ENCODE data around the gene OR4D2.
A peak's percentile ranks its signal among the peaks of the same experiment; 100 is the strongest.
"Not testable (repeated sequence)": the region's sequence is repeated elsewhere in the genome, so short reads cannot be mapped to it uniquely, and the experiment has no call there.

OR4D2 gene

DNA sequence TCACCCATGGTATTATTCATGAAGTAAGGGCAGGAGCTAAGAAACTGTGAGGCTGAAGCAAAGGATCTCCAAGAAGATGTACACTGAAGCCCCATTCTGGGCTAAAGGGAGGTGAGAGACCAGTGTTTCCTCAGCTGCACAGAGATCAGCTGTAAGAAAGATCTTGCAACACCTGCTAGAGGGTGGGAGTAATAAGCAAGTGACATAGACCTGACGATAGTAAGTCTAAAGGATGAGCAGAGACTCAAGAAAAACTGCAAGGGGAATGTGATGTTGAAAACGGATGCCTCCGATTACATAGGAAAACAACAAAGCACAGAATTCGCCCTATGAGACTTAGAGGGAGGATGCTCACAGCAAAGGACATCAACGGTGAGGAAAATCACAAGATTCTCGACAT is at the start of gene OR4D2:
Gene OR4D2 (plus strand): TSS at position 301 of the 400 bp plus-strand sequence. CDS start 2,674 bp downstream, outside the sequence.
- DNase-seq (ENCODE audit: low read depth in 2 of 3, low spot score in 2 of 3): no peak

DNA sequence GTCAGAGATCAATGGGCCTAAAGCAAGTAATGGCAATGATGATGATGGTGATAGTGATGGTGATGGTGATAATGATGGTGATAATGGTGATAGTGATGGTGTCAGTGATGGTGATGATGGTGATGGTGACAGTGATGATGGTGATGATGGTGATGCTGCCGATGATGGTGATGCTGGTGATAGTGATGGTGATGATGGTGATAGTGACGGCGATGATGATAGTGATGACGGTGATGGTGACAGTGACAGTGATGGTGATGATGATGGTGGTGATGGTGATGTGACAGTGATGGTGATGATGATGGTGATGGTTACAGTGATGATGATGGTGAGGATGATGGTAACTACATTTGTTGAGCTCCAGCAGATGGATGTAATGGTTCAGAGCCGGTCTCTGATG is 49.4 kb upstream of the OR4D2 start:
- DNase-seq (ENCODE audit: low read depth in 2 of 3, low spot score in 2 of 3): no peak

DNA sequence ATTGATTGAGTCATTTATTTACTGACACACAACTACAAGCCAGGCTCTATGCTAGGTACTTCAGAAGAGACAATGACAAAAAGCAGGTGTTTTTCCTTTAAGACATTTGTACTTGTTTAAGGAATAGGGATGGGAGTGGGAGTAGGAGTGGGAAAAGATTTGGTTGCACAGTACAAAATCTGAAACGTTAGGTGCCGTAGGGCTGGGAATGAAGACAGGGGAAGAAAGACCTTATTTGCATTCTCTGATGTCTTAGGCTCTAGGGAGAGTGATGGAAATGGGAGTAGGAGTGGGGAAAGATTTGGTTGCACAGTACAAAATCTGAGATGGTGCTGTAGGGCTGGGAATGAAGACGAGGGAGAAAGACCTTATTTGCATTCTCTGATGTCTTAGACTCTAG is 47.3 kb upstream of the OR4D2 start:
- DNase-seq (ENCODE audit: low read depth in 2 of 3, low spot score in 2 of 3): no peak

DNA sequence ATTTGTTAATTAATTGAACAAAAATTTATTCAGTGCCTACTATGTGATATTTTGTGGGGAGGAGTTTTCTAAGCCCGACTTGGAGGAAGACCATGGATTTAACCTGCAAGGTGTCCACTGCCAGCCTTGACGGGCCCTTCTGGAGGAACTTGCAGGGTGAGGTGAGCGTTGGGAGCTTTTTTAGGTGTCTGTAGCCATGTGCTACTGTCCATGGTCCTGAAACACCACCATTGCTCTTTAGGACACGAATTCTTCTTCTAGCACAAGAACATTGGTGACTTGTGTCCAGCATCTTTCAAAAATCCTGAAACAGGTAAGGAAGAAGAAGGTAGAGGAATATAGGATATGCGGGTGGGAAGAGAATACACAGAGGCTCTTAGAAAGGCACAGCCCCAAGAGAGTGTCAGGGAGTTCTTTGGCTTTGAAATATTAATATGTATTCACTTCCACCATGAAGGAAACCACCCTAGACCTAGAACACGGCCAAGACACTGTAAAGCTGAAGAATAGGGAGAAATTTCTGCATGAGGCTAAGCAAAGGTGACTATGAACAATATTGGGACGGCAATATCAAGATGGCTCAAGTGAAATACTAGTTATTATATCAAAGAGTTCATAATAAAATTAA is 46.5 kb upstream of the OR4D2 start:
- DNase-seq (ENCODE audit: low read depth in 2 of 3, low spot score in 2 of 3): peak in 1 of 3 experiments; percentile 3

DNA sequence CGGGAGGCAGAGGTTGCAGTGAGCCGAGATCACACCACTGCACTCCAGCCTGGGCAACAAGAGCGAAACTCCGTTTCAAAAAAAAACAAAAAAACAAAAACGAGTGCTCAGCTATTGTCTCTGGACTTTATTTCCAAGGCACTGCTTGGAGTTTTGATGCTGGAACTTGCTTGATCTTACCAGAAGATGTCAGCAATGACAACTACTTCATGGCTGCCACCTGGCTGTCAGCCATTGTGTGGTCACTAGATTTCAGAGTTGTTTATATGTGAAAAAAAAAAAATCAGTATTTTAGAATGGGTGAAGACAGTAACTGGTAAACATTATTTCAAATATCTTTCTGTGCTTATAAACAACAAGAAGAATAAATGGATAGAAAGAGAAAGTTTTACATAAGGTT is 44.9 kb upstream of the OR4D2 start:
- DNase-seq (ENCODE audit: low read depth in 2 of 3, low spot score in 2 of 3): no peak

DNA sequence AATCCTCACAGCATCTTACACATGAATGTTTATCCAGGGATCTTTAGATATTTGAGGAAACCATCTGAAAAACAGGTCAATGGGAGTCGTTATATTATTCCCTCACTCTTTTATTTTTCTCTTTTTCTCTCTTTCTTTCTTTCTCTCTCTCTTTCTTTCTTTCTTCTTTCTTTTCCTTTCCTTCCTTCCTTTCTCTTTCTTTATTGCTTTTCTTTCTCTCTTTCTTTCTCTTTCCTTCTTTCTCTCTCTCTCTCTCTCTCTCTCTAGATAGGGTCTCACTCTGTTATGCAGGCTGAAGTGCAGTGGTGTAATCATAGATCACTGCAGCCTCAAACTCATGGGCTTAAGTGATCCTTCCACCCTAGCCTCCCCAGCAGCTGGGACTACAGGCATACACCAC is 38.9 kb upstream of the OR4D2 start:
- no peak for DNase-seq (ENCODE audit: low read depth in 2 of 3, low spot score in 2 of 3)

DNA sequence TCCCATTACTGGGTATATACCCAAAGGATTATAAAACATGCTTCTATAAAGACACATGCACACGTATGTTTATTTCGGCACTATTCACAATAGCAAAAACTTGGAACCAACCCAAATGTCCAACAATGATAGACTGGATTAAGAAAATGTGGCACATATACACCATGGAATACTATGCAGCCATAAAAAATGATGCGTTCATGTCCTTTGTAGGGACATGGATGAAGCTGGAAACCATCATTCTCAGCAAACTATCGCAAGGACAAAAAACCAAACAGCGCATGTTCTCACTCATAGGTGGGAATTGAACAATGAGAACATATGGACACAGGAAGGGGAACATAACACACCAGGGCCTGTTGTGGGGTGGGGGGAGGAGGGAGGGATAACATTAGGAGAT is 34.1 kb upstream of the OR4D2 start:
- DNase-seq (ENCODE audit: low read depth in 2 of 3, low spot score in 2 of 3): not testable (repeated sequence)

DNA sequence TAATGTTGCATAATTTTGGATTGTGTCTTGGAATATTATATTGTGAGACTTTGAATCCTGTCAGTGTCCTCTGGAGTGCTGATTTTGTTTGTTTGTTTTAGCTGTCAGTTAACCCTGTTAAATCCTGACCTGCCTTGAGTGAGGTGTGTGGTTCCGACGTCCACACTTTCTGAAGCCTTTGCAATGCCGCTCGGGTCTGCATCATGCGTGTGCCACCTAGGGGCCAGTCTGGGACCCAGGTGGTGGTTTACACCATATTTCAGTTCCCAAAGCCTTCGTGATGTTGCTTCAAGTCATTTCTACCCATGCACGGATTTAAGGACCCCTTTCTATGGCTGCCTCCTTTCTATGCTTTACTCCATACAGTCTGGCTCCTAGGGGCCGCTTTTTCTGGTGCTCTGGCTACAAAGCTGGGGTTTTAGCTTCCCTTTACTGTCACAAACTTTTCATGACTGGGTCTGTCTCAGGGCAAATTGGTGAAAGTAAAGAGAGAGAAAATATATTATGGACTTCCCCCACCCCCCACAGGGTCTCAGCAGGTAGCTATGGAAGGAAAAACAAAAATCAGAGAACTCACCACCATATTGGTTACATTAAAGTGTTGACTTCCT is 30.0 kb upstream of the OR4D2 start:
- DNase-seq (ENCODE audit: low read depth in 2 of 3, low spot score in 2 of 3): no peak

DNA sequence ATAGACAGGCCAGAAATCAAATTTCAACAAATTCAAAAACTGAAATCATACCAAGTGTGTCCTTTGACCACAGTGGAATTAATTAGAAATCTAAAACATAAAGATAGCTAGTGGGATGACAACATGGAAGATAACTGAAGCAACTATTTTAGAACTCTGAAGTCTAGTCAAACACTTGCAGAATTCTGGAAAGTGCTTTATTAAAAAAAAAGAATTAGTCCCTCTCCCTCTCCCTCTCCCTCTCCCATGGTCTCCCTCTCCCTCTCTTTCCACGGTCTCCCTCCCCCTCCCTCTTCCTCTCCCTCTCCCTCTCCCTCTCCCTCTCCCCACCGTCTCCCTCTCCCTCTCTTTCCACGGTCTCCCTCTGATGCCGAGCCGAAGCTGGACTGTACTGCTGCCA is 25.3 kb upstream of the OR4D2 start:
- no peak for DNase-seq (ENCODE audit: low read depth in 2 of 3, low spot score in 2 of 3)

DNA sequence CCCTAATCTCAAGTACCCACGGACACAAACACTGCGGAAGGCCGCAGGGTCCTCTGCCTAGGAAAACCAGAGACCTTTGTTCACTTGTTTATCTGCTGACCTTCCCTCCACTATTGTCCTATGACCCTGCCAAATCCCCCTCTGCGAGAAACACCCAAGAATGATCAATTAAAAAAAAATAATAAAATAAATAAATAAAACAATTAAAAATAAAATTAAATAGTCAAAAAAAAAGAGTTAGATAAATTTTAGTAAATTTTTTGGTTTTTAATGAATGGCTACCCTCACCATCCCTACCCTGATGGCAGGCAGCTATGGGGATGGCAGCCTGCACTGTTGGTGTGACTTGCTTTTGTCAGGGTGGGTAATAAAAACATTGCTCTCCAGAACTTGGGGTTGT is 23.4 kb upstream of the OR4D2 start:
- not testable (repeated sequence) for DNase-seq (ENCODE audit: low read depth in 2 of 3, low spot score in 2 of 3)

DNA sequence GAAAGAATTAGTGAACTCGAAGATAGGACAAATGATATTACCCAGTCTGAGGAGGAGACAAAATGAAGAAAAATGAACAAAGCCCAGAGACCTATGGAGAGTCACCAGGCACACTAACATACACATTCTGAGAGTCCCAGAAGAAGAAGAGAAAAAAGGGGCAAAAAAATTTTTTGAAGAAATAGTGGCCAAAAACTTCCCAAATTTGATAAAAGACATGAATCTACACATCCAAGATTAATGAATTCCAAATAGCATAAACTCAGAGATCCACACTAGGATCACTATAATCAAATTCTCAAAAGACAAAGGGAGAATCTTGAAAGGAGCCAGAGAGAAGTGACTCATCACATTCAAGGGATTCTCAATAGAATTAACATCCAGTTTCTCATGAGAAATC is 22.0 kb upstream of the OR4D2 start:
- DNase-seq (ENCODE audit: low read depth in 2 of 3, low spot score in 2 of 3): no peak

DNA sequence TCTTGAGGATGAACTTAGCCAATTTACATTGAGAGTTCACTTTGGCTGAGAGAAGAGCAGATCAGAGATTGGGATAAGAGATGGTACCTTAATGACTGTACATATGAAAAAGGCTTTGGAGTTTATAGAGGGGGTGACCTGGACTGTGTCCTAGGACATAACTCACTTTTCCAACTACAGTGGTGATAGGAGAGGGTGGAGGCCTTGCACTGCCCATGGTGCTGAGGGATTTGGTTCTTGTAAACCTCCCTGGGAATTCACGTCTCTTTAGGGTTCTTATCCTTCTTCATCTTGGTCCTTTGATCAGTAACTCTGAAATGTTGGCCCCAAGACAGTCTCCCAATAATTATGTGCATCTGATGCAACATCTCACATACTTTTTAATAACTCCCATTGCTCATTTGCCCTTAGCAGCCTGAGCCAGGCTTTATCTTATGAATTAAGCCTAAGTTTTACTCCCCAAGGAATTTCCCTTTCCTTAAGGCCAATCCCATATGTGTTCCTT is 18.8 kb upstream of the OR4D2 start, which contains the start of gene OR4D1:
Gene OR4D1 (plus strand): TSS at position 455 of the 505 bp plus-strand sequence. CDS start 6,770 bp downstream, outside the sequence.
- no peak for DNase-seq (ENCODE audit: low read depth in 2 of 3, low spot score in 2 of 3)

DNA sequence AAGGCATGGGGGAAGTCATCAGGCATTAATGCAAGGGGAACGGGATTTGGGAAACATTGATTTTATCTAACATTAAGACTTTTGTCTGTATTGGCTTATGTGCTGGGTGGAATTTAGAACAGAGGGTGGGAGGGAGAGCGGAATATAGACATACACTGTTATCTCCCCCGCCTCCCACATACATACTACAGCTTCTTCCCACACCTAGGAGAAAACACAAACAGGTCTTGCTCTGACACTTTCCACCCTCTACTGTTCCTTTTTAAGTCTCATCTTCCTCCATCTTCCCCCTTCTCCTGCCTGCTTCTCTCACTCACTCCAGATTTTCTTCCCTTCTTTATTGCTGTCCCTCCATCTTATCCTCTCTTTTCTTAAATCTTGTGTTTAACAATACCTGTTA is 18.2 kb upstream of the OR4D2 start:
- no peak for DNase-seq (ENCODE audit: low read depth in 2 of 3, low spot score in 2 of 3)

DNA sequence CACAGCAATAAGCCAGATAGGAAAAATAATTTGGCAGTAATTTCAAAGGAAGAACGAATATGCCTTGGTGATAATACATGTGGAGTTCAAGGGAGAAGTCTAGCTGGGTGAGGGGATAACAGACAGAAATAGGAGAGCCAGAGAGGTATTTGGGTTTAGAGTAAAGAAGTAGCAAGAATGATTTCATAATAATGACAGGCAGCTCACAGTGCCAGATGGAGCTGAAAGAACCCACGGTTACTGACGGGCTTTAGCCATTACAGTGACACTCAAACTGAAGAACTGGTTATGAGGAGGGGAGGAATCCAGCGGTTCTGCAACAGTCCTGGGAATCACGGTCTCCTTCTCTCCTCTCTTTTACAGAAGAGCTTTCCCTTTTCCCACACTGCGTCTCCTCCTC is 16.4 kb upstream of the OR4D2 start:
- no peak for DNase-seq (ENCODE audit: low read depth in 2 of 3, low spot score in 2 of 3)

DNA sequence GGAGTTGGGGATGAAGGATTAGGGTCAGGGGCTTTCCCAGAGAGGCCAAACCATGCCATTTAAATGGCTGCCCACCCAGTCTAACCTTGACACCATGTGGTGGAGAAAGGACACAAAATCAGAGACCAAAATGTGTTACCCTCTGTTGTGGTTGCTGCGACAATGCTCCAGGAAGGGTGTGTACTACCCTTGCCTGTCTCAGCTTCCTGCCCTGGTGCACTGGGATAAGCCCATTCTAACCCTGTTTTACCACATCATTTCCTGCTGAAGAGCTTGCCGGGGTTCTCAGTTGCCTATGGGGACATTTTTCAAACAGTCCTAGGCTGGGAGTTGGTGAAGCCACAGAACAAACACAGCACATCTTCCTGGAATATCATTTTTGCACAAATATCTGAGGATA is 13.7 kb upstream of the OR4D2 start:
- DNase-seq (ENCODE audit: low read depth in 2 of 3, low spot score in 2 of 3): no peak

DNA sequence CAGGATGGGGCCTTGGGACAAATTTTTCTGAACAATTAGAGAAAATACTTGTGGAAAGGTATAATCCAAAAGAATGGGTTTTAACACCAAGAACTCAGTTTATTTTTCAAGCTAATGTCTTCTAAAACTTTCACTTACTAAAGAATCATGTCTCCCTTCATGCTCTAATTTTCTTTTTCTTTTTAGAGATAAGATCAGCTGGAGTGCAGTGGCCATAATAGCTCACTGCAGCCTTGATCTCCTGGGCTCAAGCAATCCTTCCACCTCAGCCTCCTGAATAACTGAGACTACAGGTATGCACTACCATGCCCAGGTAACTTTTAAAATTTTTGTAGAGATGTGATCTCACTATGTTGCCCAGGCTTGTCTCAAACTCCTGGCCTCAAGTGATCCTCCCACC is 13.1 kb upstream of the OR4D2 start:
- DNase-seq (ENCODE audit: low read depth in 2 of 3, low spot score in 2 of 3): no peak

DNA sequence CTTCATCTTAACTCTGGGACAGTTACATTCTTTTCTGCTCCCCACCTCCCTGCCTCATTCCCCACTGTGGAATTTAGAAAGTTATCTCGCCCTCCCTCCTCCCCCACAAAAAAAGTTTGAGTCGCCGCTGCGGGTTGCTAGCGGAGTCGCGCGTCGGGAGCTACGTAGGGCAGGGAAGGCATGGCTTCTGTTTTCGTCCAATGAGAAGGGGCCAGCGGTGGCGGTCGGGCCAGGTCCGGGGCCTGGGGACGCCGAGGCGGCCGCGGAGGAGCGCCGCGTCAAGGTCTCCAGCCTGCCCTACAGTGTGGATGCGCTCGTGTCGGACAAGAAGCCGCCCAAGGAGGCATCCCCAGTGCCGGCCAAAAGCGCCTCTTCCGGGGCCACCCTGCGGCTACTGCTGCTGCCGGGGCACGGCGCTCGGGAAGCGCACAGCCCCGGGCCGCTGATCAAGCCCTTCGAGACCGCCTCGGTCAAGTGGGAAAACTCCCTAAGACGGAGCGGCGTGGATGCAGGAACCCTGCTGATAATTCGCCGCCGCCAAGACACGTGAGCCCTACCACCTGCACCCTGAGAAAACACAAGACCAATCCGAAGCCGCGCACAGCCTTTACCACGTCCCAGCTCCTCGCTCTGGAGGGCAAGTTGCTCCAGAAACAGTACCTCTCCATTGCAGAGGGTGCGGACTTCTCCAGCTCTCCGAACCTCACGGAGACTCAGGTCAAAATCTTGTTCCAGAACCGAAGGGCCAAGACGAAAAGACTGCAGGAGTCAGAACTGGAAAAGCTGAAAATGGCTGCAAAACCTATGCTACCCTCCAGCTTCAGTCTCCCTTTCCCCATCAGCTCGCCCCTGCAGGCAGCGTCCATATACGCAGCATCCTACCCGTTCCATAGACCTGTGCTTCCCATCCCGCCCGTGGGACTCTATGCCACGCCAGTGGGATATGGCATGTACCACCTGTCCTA is 9.7 kb upstream of the OR4D2 start:
- peak; percentile 27 to 43 (median 31) for DNase-seq (ENCODE audit: low read depth in 2 of 3, low spot score in 2 of 3)

DNA sequence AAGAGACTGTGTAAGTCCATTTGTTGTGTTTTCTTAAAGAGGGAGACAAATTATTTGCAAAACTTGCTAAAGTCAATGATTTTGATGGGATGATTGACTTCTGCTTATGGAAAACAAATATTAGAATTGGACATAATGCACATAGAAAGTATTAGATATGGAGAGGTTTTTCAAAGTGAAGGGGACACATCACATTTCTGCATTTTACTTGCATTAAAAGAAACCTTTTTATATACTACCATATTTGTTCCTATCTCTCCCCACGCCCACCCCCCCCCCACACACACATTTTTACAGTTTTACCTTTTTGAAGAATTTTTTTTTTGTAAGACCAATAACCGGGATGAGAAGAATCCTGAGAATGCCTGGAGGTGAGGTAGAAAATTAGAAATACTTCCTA is 8.6 kb upstream of the OR4D2 start:
- DNase-seq (ENCODE audit: low read depth in 2 of 3, low spot score in 2 of 3): no peak

DNA sequence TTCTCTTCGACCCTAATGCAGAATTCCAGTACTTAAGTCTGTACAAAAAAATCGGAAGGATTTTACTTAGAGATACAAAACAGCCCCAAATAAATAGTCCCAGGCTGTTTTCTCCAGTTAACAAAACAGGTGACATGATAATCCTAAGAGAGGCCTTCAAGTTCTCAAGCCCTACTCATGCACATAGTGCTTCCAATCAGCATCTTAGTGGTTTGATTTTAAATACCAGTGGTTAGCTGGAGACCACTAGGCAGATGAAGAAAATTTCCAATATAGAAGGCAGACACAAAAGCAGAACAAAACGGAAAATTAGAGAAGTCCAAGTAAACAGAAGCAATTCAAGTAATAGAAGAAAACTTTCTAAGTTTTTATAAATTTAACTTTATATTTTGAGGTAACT is 5.2 kb upstream of the OR4D2 start:
- DNase-seq (ENCODE audit: low read depth in 2 of 3, low spot score in 2 of 3): no peak

DNA sequence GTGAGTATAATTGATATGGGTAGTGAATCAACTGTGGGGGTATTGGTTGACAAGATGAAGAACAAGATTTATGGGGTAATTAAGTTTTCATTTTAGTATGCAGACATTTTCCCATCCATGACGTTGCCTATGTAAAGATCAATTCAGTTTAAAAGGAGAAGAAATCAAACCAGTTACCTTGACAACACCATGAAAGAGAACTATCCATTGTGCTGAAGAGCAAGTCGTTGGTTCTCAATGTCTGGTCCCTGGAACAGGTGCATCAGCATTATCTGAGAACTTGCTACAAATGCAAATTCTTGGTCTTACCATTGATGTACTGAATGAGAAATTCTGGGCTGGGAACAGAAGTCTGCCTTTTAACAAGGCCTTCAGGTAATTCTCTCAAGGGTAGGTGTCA is 801 bp upstream of the OR4D2 start:
- no peak for DNase-seq (ENCODE audit: low read depth in 2 of 3, low spot score in 2 of 3)

DNA sequence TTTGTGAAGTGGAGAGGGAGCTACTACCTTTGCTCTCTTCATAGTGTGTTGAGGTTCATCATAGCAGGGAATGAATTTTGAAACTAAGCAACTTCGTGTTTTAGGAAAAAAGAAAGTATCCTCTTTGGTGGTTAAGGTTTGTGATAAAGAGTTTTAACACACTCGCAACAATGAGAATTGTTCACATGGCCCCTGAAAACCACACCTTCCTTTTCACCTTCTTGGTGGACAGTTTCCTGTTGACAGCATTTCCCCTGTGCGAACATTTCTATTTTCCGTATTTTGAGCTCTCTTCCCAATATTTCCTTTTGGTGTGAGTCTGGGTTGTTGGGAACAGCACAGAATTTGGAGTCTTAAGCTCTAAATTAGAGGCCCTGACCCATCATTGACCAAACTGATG is 3.8 kb downstream of the OR4D2 start:
- DNase-seq (ENCODE audit: low read depth in 2 of 3, low spot score in 2 of 3): no peak

Measured in activated CD8-positive, alpha-beta memory T cell treated with anti-CD3 and anti-CD28 coated beads for 48 hours (primary cell).